IMR-90 (cell line): Measurements from ENCODE around the gene OTUD5. TPM values are rescaled to one million over a fixed set of nuclear protein-coding genes. Genes with fewer than 3 reads are reported as not detected.
A peak's percentile ranks its signal among the peaks of the same experiment; 100 is the strongest.

Experiments
- ATAC-seq: fragments of 200-7000 bp; cut with Tn5 transposase; 2 replicates; pipeline ENCODE4 v1.9.1; 2020; ENCODE audit warnings: low read depth, mild to moderate bottlenecking, moderate library complexity
- BruUV-seq: library from RNA; stranded (reverse); fragments of 400-500 nt; replicated peaks from 2 replicates; lab custom pipeline; 2021; lab: Mats Ljungman, UMichigan
- CTCF ChIA-PET: fragments of 300-600 bp; formaldehyde crosslinking; extraction: SDS; loops from one replicate; lab custom pipeline; 2021; ENCODE audit warnings: antibody characterized with exemption; lab: Yijun Ruan, JAX
- POLR2A ChIA-PET: fragments of 300-600 bp; sonication (Branson Sonifier 250); formaldehyde crosslinking; loops from one replicate; lab custom pipeline; 2022; ENCODE audit warnings: antibody characterized with exemption; ENCODE audit not compliant: unreplicated experiment; lab: Charles Lee
- DNase-seq: peaks from one replicate; pipeline ENCODE4 v3.0.0; 2013
- H2AFZ ChIP-seq: replicated peaks from 2 replicates; pipeline ENCODE3; 2013; ENCODE audit warnings: low read length, mild to moderate bottlenecking; ENCODE audit not compliant: poor library complexity
- H2AK5ac ChIP-seq: 2 replicates; pipeline ENCODE4 v1.6.1; 2013; ENCODE audit warnings: low read depth, low read length, inconsistent platforms
- H2AK9ac ChIP-seq: replicated peaks from 2 replicates; pipeline ENCODE3; 2013; ENCODE audit warnings: mild to moderate bottlenecking, low read depth, low read length, moderate library complexity; ENCODE audit not compliant: poor library complexity
- H2BK120ac ChIP-seq: 2 replicates; pipeline ENCODE4 v1.6.1; 2013; ENCODE audit warnings: low read depth, low read length, inconsistent platforms
- H2BK15ac ChIP-seq: 3 replicates; pipeline ENCODE4 v1.6.1; 2013; ENCODE audit warnings: low read depth, low read length, inconsistent platforms
- H2BK20ac ChIP-seq: 2 replicates; pipeline ENCODE4 v1.6.1; 2013; ENCODE audit warnings: low read depth, mild to moderate bottlenecking, inconsistent platforms, low read length, moderate library complexity
- H2BK5ac ChIP-seq: 2 replicates; pipeline ENCODE4 v1.6.1; 2013; ENCODE audit warnings: mild to moderate bottlenecking, low read depth, low read length, inconsistent platforms; ENCODE audit not compliant: poor library complexity, severe bottlenecking
- H3K14ac ChIP-seq: replicated peaks from 2 replicates; pipeline ENCODE4 v1.6.1; 2013; ENCODE audit warnings: low read depth, low read length, inconsistent platforms
- H3K18ac ChIP-seq: 2 replicates; pipeline ENCODE4 v1.6.1; 2013; ENCODE audit warnings: low read depth, low read length, control low read depth
- H3K23ac ChIP-seq: 2 replicates; pipeline ENCODE4 v1.6.1; 2013; ENCODE audit warnings: low read depth, low read length, inconsistent platforms
- H3K27ac ChIP-seq: 2 replicates; pipeline ENCODE4 v1.5.1; 2013; ENCODE audit warnings: mild to moderate bottlenecking, control low read depth, low read length; ENCODE audit not compliant: insufficient read depth
- H3K27me3 ChIP-seq: 2 replicates; pipeline ENCODE4 v1.6.1; 2013; ENCODE audit warnings: low read length; ENCODE audit not compliant: control insufficient read depth, insufficient read depth
- H3K36me3 ChIP-seq: 2 replicates; pipeline ENCODE4 v1.6.1; 2013; ENCODE audit warnings: low read length, mixed read lengths; ENCODE audit not compliant: control insufficient read depth, insufficient read depth
- H3K4ac ChIP-seq: 2 replicates; pipeline ENCODE4 v1.6.1; 2013; ENCODE audit warnings: low read depth, low read length, inconsistent platforms
- H3K4me1 ChIP-seq: 2 replicates; pipeline ENCODE4 v1.6.1; 2013; ENCODE audit warnings: low read length, mixed read lengths; ENCODE audit not compliant: control insufficient read depth, insufficient read depth
- H3K4me2 ChIP-seq: 2 replicates; pipeline ENCODE4 v1.6.1; 2013; ENCODE audit warnings: low read depth, mild to moderate bottlenecking, control low read depth, low read length, moderate library complexity
- H3K4me3 ChIP-seq: 2 replicates; pipeline ENCODE4 v1.5.1; 2013; ENCODE audit warnings: low read depth, mild to moderate bottlenecking, control low read depth, low read length, moderate library complexity; ENCODE audit not compliant: insufficient read depth
- H3K56ac ChIP-seq: 2 replicates; pipeline ENCODE4 v1.6.1; 2013; ENCODE audit warnings: low read length, inconsistent platforms; ENCODE audit not compliant: insufficient read depth; ENCODE audit errors: extremely low read depth
- H3K79me1 ChIP-seq, 2 experiments: 2 replicates each; pipeline ENCODE4 v1.6.1; 2013; ENCODE audit warnings: low read length in 2 of 2, inconsistent platforms in 1 of 2, low read depth in 1 of 2
- H3K9ac ChIP-seq: 2 replicates; pipeline ENCODE4 v1.6.1; 2013; ENCODE audit warnings: low read depth, low read length, control low read depth
- H3K9me1 ChIP-seq: 2 replicates; pipeline ENCODE4 v1.6.1; 2013; ENCODE audit warnings: low read length, inconsistent platforms; ENCODE audit not compliant: insufficient read depth
- H3K9me3 ChIP-seq: 2 replicates; pipeline ENCODE4 v1.6.1; 2013; ENCODE audit warnings: low read length; ENCODE audit not compliant: control insufficient read depth, insufficient read depth
- H4K20me1 ChIP-seq: 2 replicates; pipeline ENCODE4 v1.6.1; 2013; ENCODE audit warnings: low read length, inconsistent platforms; ENCODE audit not compliant: insufficient read depth
- H4K5ac ChIP-seq: 2 replicates; pipeline ENCODE4 v1.6.1; 2013; ENCODE audit warnings: mild to moderate bottlenecking, low read depth, low read length, control low read depth
- H4K8ac ChIP-seq, 2 experiments: 2 replicates each; pipeline ENCODE4 v1.6.1; 2013; ENCODE audit warnings: low read depth in 2 of 2, low read length in 2 of 2, control low read depth in 1 of 2, inconsistent platforms in 1 of 2
- H4K91ac ChIP-seq: 2 replicates; pipeline ENCODE4 v1.6.1; 2013; ENCODE audit warnings: low read depth, low read length, inconsistent platforms; ENCODE audit not compliant: insufficient read depth
- CHD1 ChIP-seq: IDR thresholded peaks from 2 replicates; pipeline ENCODE4 v1.6.1; 2012; ENCODE audit warnings: low read depth, low read length, improper control_type of control experiment
- MXI1 ChIP-seq: IDR thresholded peaks from 2 replicates; pipeline ENCODE4 v1.6.1; 2012; ENCODE audit warnings: low read depth, mild to moderate bottlenecking, low read length, moderate library complexity, borderline replicate concordance
- POLR2A ChIP-seq: IDR thresholded peaks from 2 replicates; pipeline ENCODE4 v1.6.1; 2012; ENCODE audit warnings: mild to moderate bottlenecking, low read depth, low read length
- SMC3 ChIP-seq: fragments of 150-350 bp; IDR thresholded peaks from 2 replicates; pipeline ENCODE4 v1.6.1; 2016; ENCODE audit warnings: low read depth, mild to moderate bottlenecking, antibody characterized with exemption, low read length, moderate library complexity
- USF2 ChIP-seq: fragments of 150-350 bp; IDR thresholded peaks from 2 replicates; pipeline ENCODE4 v1.6.1; 2017; ENCODE audit warnings: mild to moderate bottlenecking, antibody characterized with exemption, low read length, low read depth
- WGBS, 2 experiments: methylation state at CpG; one replicate each; pipeline versions ENCODE4 v1.1.5 to v1.1.7; 2013; ENCODE audit warnings: missing lambda C conversion rate in 2 of 2; ENCODE audit not compliant: insufficient read length in 1 of 2; ENCODE audit errors: extremely low coverage in 2 of 2; 5-methylcytosine and 5-hydroxymethylcytosine counted together
- dilution Hi-C: fragments of 300-500 bp; cut with HindIII; formaldehyde crosslinking; loops from one replicate; pipeline ENCODE4 v1.14.3; 2018; ENCODE audit warnings: low sequenced_read_pairs; ENCODE audit not compliant: unreplicated experiment
- in situ Hi-C: fragments of 300-500 bp; cut with MboI; formaldehyde crosslinking; loops from 3 replicates; pipeline ENCODE4 v1.14.3; 2019; ENCODE audit warnings: low sequenced_read_pairs, inconsistent platforms, mixed read lengths
- intact Hi-C: fragments of 100-400 bp; cut with micrococcal nuclease; formaldehyde crosslinking; loops from 2 replicates; pipeline ENCODE4 v1.10.0; 2022
- polyA plus RNA-seq, 3 experiments: library from polyadenylated mRNA; depleted of rRNA; stranded (reverse); fragments of >200 nt; gene quantifications; 2 replicates each; pipeline ENCODE4 v1.2.3, GENCODE V29; 2012; ENCODE audit warnings: low replicate concordance in 1 of 3
- total RNA-seq: library from RNA; depleted of rRNA; stranded (reverse); fragments of >200 nt; gene quantifications from 2 replicates; pipeline ENCODE4 v1.2.3, GENCODE V29; 2012

Gene OTUD5
- total and polyA plus RNA-seq, 2 of the 4 experiments (the other 2 are of a cell fraction) = 30.6 to 50.4 TPM

- TF ChIP-seq USF2 = peak; percentile 88
Observed at GRCh38 chrX:48918643-48919340, 38.6 kb downstream of the OTUD5 start, which contains the start of gene PIM2 (continued).

GRCh38 chrX:48918301-48918642 is 39.1 kb downstream of the OTUD5 start:
- H4K5ac ChIP-seq = peak overlapping the region; percentile 73
- no peak for TF ChIP-seq POLR2A
- TF ChIP-seq MXI1 = no peak
- TF ChIP-seq SMC3 = no peak
- TF ChIP-seq CHD1 = no peak
- peaks cover 4 to 21% of the 10 kb centered on the region in 2 experiments; a peak in 2 of 4 replicates for H3K79me1 ChIP-seq
- H2BK120ac ChIP-seq = no peak overlapping the region
- ChIA-PET CTCF (no interaction called here), POLR2A (no interaction called here)
- H2AK5ac ChIP-seq = peak overlapping the region; percentile 48
- no TSS peak for BruUV-seq
- no CpG with 5 or more reads among the region's 23 CpGs for WGBS, 2 experiments
- in situ Hi-C loops = no loop called here
- peak overlapping the region; percentile 85 for H2AFZ ChIP-seq
- H4K20me1 ChIP-seq = peaks cover 16% of the 10 kb centered on the region; the same call in 1 of the 2 replicates
- H3K23ac ChIP-seq = peak overlapping the region; percentile 73; the same call in 1 of the 2 replicates
- intact Hi-C loops = loop anchor here (5.0 kb wide), 1 partner anchor 124 kb away; the partner anchor contains the start of gene TFE3
- no peak overlapping the region; the same call in 1 of the 2 replicates for H3K14ac ChIP-seq
- peak overlapping the region; percentile 73; the same call in 1 of the 2 replicates for H3K9ac ChIP-seq
- no peak overlapping the region for H2BK20ac ChIP-seq
- H3K27ac ChIP-seq = peak overlapping the region; percentile 37; the same call in 1 of the 2 replicates
- no peak for DNase-seq
- no peaks in the 10 kb centered on the region for H3K27me3 ChIP-seq
- H3K9me3 ChIP-seq = no peaks in the 10 kb centered on the region
- peaks cover 5% of the 10 kb centered on the region; the same call in 1 of the 2 replicates for H3K9me1 ChIP-seq
- peak overlapping the region; percentile 93 for H3K4me2 ChIP-seq
- H4K8ac ChIP-seq = peak overlapping the region in 1 of 2 experiments; percentile 69; a peak in 1 of 4 replicates
- H3K56ac ChIP-seq = no peak overlapping the region
- dilution Hi-C loops = no loop called here
- H2AK9ac ChIP-seq = peak overlapping the region; percentile 78
- H2BK15ac ChIP-seq = no peak overlapping the region
- no peak overlapping the region for H4K91ac ChIP-seq
- peaks cover 7% of the 10 kb centered on the region; the same call in 1 of the 2 replicates for H3K36me3 ChIP-seq
- H3K18ac ChIP-seq = no peak overlapping the region; the same call in 1 of the 2 replicates
- peak overlapping the region; percentile 57 for H3K4me3 ChIP-seq
- peaks cover 3% of the 10 kb centered on the region; the same call in 1 of the 2 replicates for H3K4me1 ChIP-seq
- H3K4ac ChIP-seq = peak overlapping the region; percentile 27; the same call in 1 of the 2 replicates
- ATAC-seq = no peak
- peak overlapping the region; percentile 55 for H2BK5ac ChIP-seq
